Sigmoid colon (tissue), 3 donors: ENCODE results near the gene EDC4.

Experiments used
- POLR2A ChIP-seq, 2 donors: fragments of 450-650 bp; IDR thresholded peaks; one replicate each; pipeline ENCODE4 v1.6.1; 2016; ENCODE audit warnings: antibody characterized with exemption in 2 of 2, mild to moderate bottlenecking in 2 of 2, moderate library complexity in 2 of 2
- TF ChIP-seq, protein P1 (sequence below), 4 experiments: fragments of 450-650 bp in 3 of 4; fragments of 200-600 bp in 1 of 4; IDR thresholded peaks; one replicate each; pipeline ENCODE4 v1.5.1; 2016 to 2019; ENCODE audit warnings: antibody characterized with exemption in 4 of 4, mild to moderate bottlenecking in 3 of 4, moderate library complexity in 2 of 4

DNA sequence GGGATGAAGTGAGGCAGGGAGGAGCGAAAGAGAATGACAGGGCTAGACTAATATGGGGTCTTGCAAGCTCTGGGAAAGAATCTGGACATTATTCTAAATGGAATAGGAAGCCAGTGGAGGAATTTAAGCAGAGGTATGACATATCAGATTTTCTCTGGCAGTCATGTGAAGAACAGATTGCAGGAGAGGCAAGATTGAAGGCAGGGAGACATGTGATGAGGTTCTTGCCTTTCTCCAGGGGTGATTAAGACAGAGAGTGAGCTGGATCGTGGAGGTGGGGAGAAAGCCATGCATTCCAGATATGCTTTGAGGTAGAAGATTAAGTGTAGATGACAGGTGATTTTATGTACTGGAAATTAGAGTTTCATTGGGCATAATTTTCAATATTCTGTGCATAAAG is 35.0 kb upstream of the EDC4 start:
- no peak for TF ChIP-seq POLR2A (IDR thresholded peaks at IDR 0.05)
- TF ChIP-seq, protein P1, sequence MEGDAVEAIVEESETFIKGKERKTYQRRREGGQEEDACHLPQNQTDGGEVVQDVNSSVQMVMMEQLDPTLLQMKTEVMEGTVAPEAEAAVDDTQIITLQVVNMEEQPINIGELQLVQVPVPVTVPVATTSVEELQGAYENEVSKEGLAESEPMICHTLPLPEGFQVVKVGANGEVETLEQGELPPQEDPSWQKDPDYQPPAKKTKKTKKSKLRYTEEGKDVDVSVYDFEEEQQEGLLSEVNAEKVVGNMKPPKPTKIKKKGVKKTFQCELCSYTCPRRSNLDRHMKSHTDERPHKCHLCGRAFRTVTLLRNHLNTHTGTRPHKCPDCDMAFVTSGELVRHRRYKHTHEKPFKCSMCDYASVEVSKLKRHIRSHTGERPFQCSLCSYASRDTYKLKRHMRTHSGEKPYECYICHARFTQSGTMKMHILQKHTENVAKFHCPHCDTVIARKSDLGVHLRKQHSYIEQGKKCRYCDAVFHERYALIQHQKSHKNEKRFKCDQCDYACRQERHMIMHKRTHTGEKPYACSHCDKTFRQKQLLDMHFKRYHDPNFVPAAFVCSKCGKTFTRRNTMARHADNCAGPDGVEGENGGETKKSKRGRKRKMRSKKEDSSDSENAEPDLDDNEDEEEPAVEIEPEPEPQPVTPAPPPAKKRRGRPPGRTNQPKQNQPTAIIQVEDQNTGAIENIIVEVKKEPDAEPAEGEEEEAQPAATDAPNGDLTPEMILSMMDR (IDR thresholded peaks at IDR 0.05): no peak
